H1 (cell line): ENCODE measurements around the gene NPHS2. TPM values are rescaled to one million over a fixed set of nuclear protein-coding genes. Genes with fewer than 3 reads are reported as not detected.

ENCODE experiments used
- EZH2 ChIP-seq: fragments of 200-600 bp; sonication (generic); IDR thresholded peaks from 2 replicates; pipeline ENCODE4 v1.7.1; 2012; ENCODE audit warnings: low read depth, mild to moderate bottlenecking, moderate library complexity, low read length, inconsistent platforms; ENCODE audit not compliant: severe bottlenecking
- SIRT6 ChIP-seq: IDR thresholded peaks from one replicate; pipeline ENCODE4 v1.7.1; 2012; ENCODE audit warnings: low read length, inconsistent platforms
- polyA plus RNA-seq, 7 experiments: library from polyadenylated mRNA; depleted of rRNA in 3 of 7; stranded (reverse) in 5 of 7; unstranded in 2 of 7; fragments of >200 nt in 5 of 7; fragments of 200-250 nt in 2 of 7; gene quantifications; 1 replicate in 5 of 7; 2 replicates in 1 of 7; 4 replicates in 1 of 7; pipeline versions ENCODE4 v1.2.1 to v1.2.3, GENCODE V29; 2011 to 2013; ENCODE audit warnings: missing spikeins in 2 of 7, mixed read lengths in 2 of 7
- total RNA-seq: library from RNA; stranded (reverse); fragmentation: NEBNext Ultra II Directional; extraction: Animal tissue kit (Norgen Biotek cat#: 25700); gene quantifications from 2 replicates; pipeline ENCODE4 v1.2.1, GENCODE V29; 2021
- TF ChIP-seq, protein P1 (sequence below): fragments of 300-600 bp; sonication (generic); IDR thresholded peaks from 2 replicates; pipeline ENCODE4 v1.7.1; 2012; ENCODE audit warnings: low read length, moderate library complexity, mild to moderate bottlenecking, inconsistent platforms; ENCODE audit not compliant: insufficient replicate concordance

Gene NPHS2
- total and polyA plus RNA-seq, 2 of the 8 experiments (the other 6 are each of a cell fraction or from before 2014, with no cell fraction given), result not detected

DNA sequence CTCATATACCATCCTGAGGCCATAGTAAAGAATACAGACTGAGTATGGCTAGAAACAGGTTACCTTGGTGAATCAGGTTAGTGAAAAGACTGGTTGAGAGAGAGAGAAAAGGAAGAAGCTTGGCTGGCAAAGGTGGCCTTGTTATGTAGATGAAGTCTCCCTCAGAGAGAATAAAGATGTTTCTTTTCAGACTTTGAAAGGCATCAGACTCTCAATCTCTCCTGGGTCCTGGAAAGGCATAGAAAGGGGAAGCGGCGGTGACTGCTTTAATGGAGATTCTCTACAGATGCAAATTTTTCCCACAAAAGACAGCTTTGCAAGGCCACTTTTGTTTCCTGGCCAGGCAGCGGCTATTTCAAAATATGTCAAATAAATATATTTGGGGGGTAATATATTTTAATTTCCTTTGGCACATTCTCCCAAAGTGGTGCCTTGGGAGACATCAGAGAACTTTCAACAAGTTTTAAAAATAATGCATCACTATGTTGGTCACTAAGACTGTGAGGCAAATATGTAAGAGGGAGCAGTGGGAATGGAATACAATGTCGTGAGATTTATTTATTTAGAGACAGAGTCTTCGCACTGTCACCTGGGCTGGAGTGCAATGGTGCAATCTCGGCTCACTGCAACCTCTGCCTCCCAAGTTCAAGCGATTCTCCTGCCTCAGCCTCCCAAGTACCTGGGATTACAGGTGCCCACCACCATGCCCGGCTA, 46.1 kb downstream of the NPHS2 start (continued):
- TF ChIP-seq, protein P1, sequence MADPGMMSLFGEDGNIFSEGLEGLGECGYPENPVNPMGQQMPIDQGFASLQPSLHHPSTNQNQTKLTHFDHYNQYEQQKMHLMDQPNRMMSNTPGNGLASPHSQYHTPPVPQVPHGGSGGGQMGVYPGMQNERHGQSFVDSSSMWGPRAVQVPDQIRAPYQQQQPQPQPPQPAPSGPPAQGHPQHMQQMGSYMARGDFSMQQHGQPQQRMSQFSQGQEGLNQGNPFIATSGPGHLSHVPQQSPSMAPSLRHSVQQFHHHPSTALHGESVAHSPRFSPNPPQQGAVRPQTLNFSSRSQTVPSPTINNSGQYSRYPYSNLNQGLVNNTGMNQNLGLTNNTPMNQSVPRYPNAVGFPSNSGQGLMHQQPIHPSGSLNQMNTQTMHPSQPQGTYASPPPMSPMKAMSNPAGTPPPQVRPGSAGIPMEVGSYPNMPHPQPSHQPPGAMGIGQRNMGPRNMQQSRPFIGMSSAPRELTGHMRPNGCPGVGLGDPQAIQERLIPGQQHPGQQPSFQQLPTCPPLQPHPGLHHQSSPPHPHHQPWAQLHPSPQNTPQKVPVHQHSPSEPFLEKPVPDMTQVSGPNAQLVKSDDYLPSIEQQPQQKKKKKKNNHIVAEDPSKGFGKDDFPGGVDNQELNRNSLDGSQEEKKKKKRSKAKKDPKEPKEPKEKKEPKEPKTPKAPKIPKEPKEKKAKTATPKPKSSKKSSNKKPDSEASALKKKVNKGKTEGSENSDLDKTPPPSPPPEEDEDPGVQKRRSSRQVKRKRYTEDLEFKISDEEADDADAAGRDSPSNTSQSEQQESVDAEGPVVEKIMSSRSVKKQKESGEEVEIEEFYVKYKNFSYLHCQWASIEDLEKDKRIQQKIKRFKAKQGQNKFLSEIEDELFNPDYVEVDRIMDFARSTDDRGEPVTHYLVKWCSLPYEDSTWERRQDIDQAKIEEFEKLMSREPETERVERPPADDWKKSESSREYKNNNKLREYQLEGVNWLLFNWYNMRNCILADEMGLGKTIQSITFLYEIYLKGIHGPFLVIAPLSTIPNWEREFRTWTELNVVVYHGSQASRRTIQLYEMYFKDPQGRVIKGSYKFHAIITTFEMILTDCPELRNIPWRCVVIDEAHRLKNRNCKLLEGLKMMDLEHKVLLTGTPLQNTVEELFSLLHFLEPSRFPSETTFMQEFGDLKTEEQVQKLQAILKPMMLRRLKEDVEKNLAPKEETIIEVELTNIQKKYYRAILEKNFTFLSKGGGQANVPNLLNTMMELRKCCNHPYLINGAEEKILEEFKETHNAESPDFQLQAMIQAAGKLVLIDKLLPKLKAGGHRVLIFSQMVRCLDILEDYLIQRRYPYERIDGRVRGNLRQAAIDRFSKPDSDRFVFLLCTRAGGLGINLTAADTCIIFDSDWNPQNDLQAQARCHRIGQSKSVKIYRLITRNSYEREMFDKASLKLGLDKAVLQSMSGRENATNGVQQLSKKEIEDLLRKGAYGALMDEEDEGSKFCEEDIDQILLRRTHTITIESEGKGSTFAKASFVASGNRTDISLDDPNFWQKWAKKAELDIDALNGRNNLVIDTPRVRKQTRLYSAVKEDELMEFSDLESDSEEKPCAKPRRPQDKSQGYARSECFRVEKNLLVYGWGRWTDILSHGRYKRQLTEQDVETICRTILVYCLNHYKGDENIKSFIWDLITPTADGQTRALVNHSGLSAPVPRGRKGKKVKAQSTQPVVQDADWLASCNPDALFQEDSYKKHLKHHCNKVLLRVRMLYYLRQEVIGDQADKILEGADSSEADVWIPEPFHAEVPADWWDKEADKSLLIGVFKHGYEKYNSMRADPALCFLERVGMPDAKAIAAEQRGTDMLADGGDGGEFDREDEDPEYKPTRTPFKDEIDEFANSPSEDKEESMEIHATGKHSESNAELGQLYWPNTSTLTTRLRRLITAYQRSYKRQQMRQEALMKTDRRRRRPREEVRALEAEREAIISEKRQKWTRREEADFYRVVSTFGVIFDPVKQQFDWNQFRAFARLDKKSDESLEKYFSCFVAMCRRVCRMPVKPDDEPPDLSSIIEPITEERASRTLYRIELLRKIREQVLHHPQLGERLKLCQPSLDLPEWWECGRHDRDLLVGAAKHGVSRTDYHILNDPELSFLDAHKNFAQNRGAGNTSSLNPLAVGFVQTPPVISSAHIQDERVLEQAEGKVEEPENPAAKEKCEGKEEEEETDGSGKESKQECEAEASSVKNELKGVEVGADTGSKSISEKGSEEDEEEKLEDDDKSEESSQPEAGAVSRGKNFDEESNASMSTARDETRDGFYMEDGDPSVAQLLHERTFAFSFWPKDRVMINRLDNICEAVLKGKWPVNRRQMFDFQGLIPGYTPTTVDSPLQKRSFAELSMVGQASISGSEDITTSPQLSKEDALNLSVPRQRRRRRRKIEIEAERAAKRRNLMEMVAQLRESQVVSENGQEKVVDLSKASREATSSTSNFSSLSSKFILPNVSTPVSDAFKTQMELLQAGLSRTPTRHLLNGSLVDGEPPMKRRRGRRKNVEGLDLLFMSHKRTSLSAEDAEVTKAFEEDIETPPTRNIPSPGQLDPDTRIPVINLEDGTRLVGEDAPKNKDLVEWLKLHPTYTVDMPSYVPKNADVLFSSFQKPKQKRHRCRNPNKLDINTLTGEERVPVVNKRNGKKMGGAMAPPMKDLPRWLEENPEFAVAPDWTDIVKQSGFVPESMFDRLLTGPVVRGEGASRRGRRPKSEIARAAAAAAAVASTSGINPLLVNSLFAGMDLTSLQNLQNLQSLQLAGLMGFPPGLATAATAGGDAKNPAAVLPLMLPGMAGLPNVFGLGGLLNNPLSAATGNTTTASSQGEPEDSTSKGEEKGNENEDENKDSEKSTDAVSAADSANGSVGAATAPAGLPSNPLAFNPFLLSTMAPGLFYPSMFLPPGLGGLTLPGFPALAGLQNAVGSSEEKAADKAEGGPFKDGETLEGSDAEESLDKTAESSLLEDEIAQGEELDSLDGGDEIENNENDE, result peak; percentile 84
- TF ChIP-seq EZH2, result no peak
- no peak for TF ChIP-seq SIRT6
